HEK293 (cell line): ENCODE results near the gene GLYATL3.

Experiments used
- SCRT1 ChIP-seq: fragments of 450-650 bp; formaldehyde crosslinking; IDR thresholded peaks from 2 replicates; pipeline ENCODE4 v1.5.1; 2016; ENCODE audit warnings: missing biosample characterization, missing genetic modification characterization, borderline replicate concordance
- ZNF274 ChIP-seq, 2 experiments: fragments of 200-500 bp in 1 of 2; fragments of 450-650 bp in 1 of 2; sonication (Bioruptor generic) in 1 of 2; formaldehyde crosslinking in 1 of 2; IDR thresholded peaks; 2 replicates each; pipeline versions ENCODE4 v1.5.1 to v1.6.1; 2014 to 2016; ENCODE audit warnings: borderline replicate concordance in 1 of 2, inconsistent platforms in 1 of 2, low read length in 1 of 2, missing biosample characterization in 1 of 2, missing genetic modification characterization in 1 of 2
- ZNF324 ChIP-seq: fragments of 450-650 bp; formaldehyde crosslinking; IDR thresholded peaks from 2 replicates; pipeline ENCODE4 v1.5.1; 2016; ENCODE audit warnings: missing biosample characterization, missing genetic modification characterization
- ZNF510 ChIP-seq: fragments of 450-650 bp; formaldehyde crosslinking; IDR thresholded peaks from 2 replicates; pipeline ENCODE4 v1.5.1; 2018; ENCODE audit warnings: mild to moderate bottlenecking, missing genetic modification characterization, missing biosample characterization; ENCODE audit not compliant: insufficient replicate concordance
- ZNF555 ChIP-seq: fragments of 450-650 bp; formaldehyde crosslinking; conservative IDR thresholded peaks from 2 replicates; pipeline ENCODE4 v1.5.1; 2017; ENCODE audit warnings: missing biosample characterization, mild to moderate bottlenecking, missing genetic modification characterization, inconsistent platforms
- ZNF654 ChIP-seq: fragments of 450-650 bp; formaldehyde crosslinking; IDR thresholded peaks from 2 replicates; pipeline ENCODE4 v1.5.1; 2016; ENCODE audit warnings: low read depth, missing biosample characterization, missing genetic modification characterization
- ZNF670 ChIP-seq: fragments of 450-650 bp; formaldehyde crosslinking; IDR thresholded peaks from 2 replicates; pipeline ENCODE4 v1.5.1; 2016; ENCODE audit warnings: missing biosample characterization, missing genetic modification characterization, low read depth
- ZNF707 ChIP-seq: fragments of 450-650 bp; formaldehyde crosslinking; IDR thresholded peaks from 2 replicates; pipeline ENCODE4 v1.5.1; 2016; ENCODE audit warnings: missing biosample characterization, missing genetic modification characterization
- ZNF785 ChIP-seq: fragments of 450-650 bp; formaldehyde crosslinking; IDR thresholded peaks from 2 replicates; pipeline ENCODE4 v1.5.1; 2016; ENCODE audit warnings: missing biosample characterization, missing genetic modification characterization
- ZNF830 ChIP-seq: fragments of 450-650 bp; IDR thresholded peaks from 2 replicates; pipeline ENCODE4 v1.5.0; 2018; ENCODE audit warnings: missing biosample characterization, missing genetic modification characterization, low read depth, mild to moderate bottlenecking, moderate library complexity
- TF ChIP-seq, protein P1 (sequence below): fragments of 450-650 bp; formaldehyde crosslinking; IDR thresholded peaks from 2 replicates; pipeline ENCODE4 v1.5.1; 2016; ENCODE audit warnings: missing biosample characterization, missing genetic modification characterization
- TF ChIP-seq, protein P2 (sequence below): fragments of 450-650 bp; formaldehyde crosslinking; IDR thresholded peaks from 2 replicates; pipeline ENCODE4 v1.5.1; 2016; ENCODE audit warnings: missing biosample characterization, missing genetic modification characterization

DNA sequence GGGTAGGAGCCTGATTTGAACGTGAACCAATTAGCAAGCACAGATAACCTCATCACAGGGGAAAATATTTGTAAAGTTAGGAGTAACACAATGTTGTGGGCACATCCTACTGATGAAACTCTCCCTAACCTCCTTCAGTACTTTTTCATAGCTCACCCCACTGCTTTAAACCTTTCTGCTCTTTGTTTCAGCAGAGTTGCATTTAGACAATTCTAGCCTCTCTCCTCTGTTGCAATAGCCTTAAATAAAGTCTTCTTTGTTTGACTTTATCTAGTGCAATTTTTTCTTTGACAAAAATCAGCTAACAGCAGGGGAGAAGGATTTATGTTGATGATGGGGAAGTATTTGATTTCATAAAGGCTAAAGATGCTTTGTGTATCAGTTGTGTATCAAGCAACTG lies 64.8 kb downstream of the GLYATL3 start:
- TF ChIP-seq, protein P1, sequence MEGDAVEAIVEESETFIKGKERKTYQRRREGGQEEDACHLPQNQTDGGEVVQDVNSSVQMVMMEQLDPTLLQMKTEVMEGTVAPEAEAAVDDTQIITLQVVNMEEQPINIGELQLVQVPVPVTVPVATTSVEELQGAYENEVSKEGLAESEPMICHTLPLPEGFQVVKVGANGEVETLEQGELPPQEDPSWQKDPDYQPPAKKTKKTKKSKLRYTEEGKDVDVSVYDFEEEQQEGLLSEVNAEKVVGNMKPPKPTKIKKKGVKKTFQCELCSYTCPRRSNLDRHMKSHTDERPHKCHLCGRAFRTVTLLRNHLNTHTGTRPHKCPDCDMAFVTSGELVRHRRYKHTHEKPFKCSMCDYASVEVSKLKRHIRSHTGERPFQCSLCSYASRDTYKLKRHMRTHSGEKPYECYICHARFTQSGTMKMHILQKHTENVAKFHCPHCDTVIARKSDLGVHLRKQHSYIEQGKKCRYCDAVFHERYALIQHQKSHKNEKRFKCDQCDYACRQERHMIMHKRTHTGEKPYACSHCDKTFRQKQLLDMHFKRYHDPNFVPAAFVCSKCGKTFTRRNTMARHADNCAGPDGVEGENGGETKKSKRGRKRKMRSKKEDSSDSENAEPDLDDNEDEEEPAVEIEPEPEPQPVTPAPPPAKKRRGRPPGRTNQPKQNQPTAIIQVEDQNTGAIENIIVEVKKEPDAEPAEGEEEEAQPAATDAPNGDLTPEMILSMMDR (tag by site-specific recombination), result no peak
- TF ChIP-seq ZNF324 (tag by site-specific recombination) (no peak), ZNF274 (IDR thresholded peaks at IDR 0.05; ENCODE audit: low read length) (no peak), ZNF274 (tag by site-specific recombination; IDR thresholded peaks at IDR 0.05; ENCODE audit: borderline replicate concordance) (no peak), ZNF707 (tag by site-specific recombination) (no peak), ZNF785 (tag by site-specific recombination) (no peak), ZNF670 (tag by site-specific recombination) (no peak), ZNF830 (tag by site-specific recombination) (no peak), ZNF654 (no peak), SCRT1 (tag by site-specific recombination) (no peak), ZNF555 (no peak), ZNF510 (tag by site-specific recombination) (no peak)
- TF ChIP-seq, protein P2, sequence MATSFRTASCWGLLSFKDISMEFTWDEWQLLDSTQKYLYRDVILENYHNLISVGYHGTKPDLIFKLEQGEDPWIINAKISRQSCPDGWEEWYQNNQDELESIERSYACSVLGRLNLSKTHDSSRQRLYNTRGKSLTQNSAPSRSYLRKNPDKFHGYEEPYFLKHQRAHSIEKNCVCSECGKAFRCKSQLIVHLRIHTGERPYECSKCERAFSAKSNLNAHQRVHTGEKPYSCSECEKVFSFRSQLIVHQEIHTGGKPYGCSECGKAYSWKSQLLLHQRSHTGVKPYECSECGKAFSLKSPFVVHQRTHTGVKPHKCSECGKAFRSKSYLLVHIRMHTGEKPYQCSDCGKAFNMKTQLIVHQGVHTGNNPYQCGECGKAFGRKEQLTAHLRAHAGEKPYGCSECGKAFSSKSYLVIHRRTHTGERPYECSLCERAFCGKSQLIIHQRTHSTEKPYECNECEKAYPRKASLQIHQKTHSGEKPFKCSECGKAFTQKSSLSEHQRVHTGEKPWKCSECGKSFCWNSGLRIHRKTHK, result no peak
